HFF-Myc (cell line): ENCODE data around the gene C1orf35.
A peak's percentile ranks its signal among the peaks of the same experiment; 100 is the strongest.
"Not testable (repeated sequence)": the region's sequence is repeated elsewhere in the genome, so short reads cannot be mapped to it uniquely, and the experiment has no call there.

Source experiments
- DNase-seq: peaks from one replicate; pipeline ENCODE4 v3.0.0-alpha.2; 2011; ENCODE audit warnings: low read depth; ENCODE audit errors: extremely low read depth
- H3K4me3 ChIP-seq: replicated peaks from 2 replicates; pipeline ENCODE4 v1.5.1; 2011; ENCODE audit warnings: low read depth, mild to moderate bottlenecking, control low read depth, low read length
- CTCF ChIP-seq: IDR thresholded peaks from 2 replicates; pipeline ENCODE4 v1.5.1; 2012; ENCODE audit warnings: mild to moderate bottlenecking, low read depth, low read length, control low read depth; ENCODE audit errors: missing control alignments

C1orf35 gene

GRCh38 chr1:228117335-228117734 lies 14.2 kb upstream of the C1orf35 start:
- DNase-seq = no peak
- H3K4me3 ChIP-seq = no peak overlapping the region
- TF ChIP-seq CTCF = no peak

DNA sequence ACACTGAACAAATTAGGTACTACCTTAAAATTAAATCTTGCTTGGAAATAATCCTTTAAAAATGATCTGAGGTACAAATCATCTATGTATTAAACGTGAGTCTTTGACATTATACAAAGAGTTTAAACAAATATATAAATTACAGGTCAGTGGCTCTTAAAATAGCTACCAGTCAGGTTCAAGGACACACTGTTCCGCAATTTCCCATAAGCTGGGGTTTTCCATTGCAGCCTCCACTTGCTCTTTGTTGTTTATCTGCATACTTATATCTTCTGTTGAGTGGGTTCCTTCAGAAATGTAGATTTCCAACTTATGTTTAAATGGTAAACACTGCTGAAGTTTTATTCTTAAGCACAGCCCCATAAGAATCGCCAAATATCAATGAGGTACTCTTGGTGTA lies 11.7 kb upstream of the C1orf35 start:
- H3K4me3 ChIP-seq = no peak overlapping the region
- no peak for TF ChIP-seq CTCF
- DNase-seq = no peak

GRCh38 chr1:228112617-228113016 lies 9.5 kb upstream of the C1orf35 start:
- TF ChIP-seq CTCF = no peak
- no peak overlapping the region for H3K4me3 ChIP-seq
- no peak for DNase-seq

DNA sequence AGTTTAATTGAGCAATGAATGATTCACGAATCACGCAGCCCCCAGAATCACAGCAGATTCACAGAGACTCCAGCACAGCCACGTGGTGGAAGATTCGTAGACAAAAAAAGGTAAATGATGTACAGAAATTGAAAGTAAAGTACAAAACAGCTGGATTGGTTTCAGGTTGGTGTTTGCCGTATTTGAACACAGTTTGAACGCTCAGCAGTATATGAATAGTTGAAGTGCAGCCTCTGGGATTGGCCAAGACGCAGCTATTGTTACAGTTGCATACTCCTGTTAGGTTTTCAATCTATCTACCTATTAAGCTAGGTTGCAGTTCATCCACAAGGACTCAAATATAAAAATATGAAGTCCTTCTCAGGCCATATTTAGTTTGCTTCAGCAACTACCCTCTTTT lies 9.0 kb upstream of the C1orf35 start:
- DNase-seq = no peak
- no peak for TF ChIP-seq CTCF
- no peak overlapping the region for H3K4me3 ChIP-seq

DNA sequence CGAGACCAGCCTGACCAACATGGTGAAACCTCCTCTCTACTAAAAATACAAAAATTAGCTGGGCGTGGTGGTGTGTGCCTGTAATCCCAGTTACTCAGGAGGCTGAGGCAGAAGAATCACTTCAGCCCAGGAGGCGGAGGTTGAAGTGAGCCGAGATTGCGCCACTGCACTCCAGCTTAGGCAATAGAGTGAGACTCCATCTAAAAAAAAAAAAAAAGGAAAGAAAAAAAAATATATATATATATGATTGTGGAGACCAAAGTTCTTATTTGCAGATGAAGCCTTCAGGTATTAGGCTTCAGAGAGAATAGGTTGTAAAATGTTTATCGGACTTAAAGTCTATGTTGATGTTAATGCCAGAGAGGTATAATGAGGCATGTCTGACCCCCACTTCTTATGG lies 8.2 kb upstream of the C1orf35 start:
- not testable (repeated sequence) for DNase-seq, H3K4me3 ChIP-seq

GRCh38 chr1:228110556-228110955 lies 7.4 kb upstream of the C1orf35 start:
- DNase-seq = no peak
- TF ChIP-seq CTCF = no peak
- H3K4me3 ChIP-seq = no peak overlapping the region

GRCh38 chr1:228109962-228110488 lies 6.9 kb upstream of the C1orf35 start:
- no peak for DNase-seq
- peak overlapping the region; percentile 99 for H3K4me3 ChIP-seq
- TF ChIP-seq CTCF = no peak
